Measurements from ENCODE around the gene SH3GL2.

DNA sequence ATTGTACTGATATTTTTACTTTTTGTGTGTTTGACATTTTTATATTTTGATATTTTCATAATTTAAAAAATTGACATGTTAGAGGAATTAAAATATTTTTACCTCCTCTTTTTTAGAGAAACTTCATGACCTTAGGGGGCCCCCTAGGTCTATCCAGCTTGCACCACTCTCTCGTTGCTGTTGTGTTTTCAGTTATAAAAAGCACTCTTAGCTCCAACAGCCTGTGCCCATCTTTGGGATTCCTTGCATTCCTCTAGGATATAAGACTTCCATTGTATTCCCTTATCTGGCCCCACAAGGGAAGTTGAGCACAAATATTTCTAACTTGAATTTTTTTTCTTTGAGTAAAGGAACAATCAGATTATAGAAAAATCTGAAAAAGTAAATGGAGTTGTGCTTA is 245.3 kb downstream of the SH3GL2 start:
- no peak for TF ChIP-seq PRDM10 (IDR thresholded peaks at IDR 0.05; ENCODE audit: partially characterized antibody)
- no peak for TF ChIP-seq ZNF263 (CRISPR knock-in tag; IDR thresholded peaks at IDR 0.05; ENCODE audit: borderline replicate concordance)
